ENCODE data around the gene PRKCA.

GRCh38 chr17:66535611-66536010 lies 233.2 kb downstream of the PRKCA start:
- TF ChIP-seq CTCF (IDR thresholded peaks at IDR 0.05): no peak
- no peak for TF ChIP-seq POLR2AphosphoS5 (IDR thresholded peaks at IDR 0.05)
- TF ChIP-seq POLR2A (IDR thresholded peaks at IDR 0.05): no peak

All from gastroesophageal sphincter (tissue), 3 donors.